ENCODE data around the gene OR4D10. TPM values are rescaled to one million over a fixed set of nuclear protein-coding genes. Genes with fewer than 3 reads are reported as not detected.

Gene OR4D10
- total and polyA plus RNA-seq, 2 donors (not counting 1 experiment from before 2014, with no cell fraction given): not detected

DNA sequence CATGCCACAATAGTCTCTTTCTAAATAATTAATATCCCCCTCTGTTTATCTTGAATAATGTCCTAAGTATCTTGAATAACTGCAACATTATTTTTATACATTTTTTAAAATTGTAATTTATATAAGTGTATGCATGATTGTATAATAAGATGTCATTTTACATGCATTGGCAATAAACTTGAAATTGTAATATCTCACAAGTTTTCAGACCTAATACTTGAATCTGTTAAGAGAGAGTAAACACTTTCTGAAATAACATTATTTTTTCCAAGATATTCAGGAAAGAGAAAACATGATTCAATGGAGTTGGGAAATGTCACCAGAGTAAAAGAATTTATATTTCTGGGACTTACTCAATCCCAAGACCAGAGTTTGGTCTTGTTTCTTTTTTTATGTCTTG lies 30.2 kb downstream of the OR4D10 start, which contains the start of gene OR4D11:
TSS of gene OR4D11 (plus strand) at position 301 of the 400 bp plus-strand sequence. CDS start at position 301, 0 bp downstream.
- DNase-seq: no peak
- ChIA-PET CTCF (no interaction called here), POLR2A (no interaction called here)
- Mint-ChIP-seq H3K4me3 (no peak within 1 kb of the TSS), H3K9me3 (ENCODE audit: insufficient read depth) (no peaks in the 10 kb centered on the region), H3K27me3 (peaks cover 10% of the 10 kb centered on the region), H3K27ac (no peak within 1 kb of the TSS), H3K4me1 (no peaks in the 10 kb centered on the region)
- H4K20me1 ChIP-seq (ENCODE audit: control insufficient read depth, insufficient read depth, low read length, poor library complexity, severe bottlenecking): no peaks in the 10 kb centered on the region
- H2AFZ ChIP-seq (ENCODE audit: insufficient read depth, low read depth, low read length, poor library complexity, severe bottlenecking): no peak within 1 kb of the TSS
- H3K9me3 ChIP-seq (ENCODE audit: control extremely low read depth in 1 of 3, control insufficient read depth in 2 of 3, insufficient read depth in 1 of 3, low read length in 2 of 3): no peaks in the 10 kb centered on the region
- H3K4me2 ChIP-seq (replicated peaks; ENCODE audit: low read depth, low read length, poor library complexity, severe bottlenecking): no peak within 1 kb of the TSS
- intact Hi-C loops (cut with micrococcal nuclease): no loop called here
- TF ChIP-seq EZH2 (IDR thresholded peaks at IDR 0.05; ENCODE audit: borderline replicate concordance, insufficient read depth, low read depth, low read length, poor library complexity, severe bottlenecking) (no peak), CTCF (IDR thresholded peaks at IDR 0.05) (no peak)
- H3K27ac ChIP-seq (ENCODE audit: low read length in 2 of 2): no peak within 1 kb of the TSS
- H3K9ac ChIP-seq (ENCODE audit: low read length): no peak within 1 kb of the TSS
- H3K36me3 ChIP-seq (replicated peaks in 1 of 2; ENCODE audit: control extremely low read depth in 1 of 2, control insufficient read depth in 1 of 2, extremely low read depth in 1 of 2, insufficient read depth in 2 of 2, low read length in 1 of 2): no peaks in the 10 kb centered on the region
- no peak for ATAC-seq (ENCODE audit: low read depth)
- H3K27me3 ChIP-seq (replicated peaks in 1 of 4; ENCODE audit: control extremely low read depth in 1 of 4, control insufficient read depth in 3 of 4, insufficient read depth in 4 of 4, low read length in 3 of 4): peaks cover 0 to 5% (median 0%) of the 10 kb centered on the region in 4 experiments
- no peaks in the 10 kb centered on the region for H3K79me2 ChIP-seq (ENCODE audit: control insufficient read depth, insufficient read depth, low read length)
- H3K4me3 ChIP-seq (ENCODE audit: control extremely low read depth in 1 of 5, extremely low read depth in 1 of 5, insufficient read depth in 1 of 5, low read depth in 2 of 5, low read length in 4 of 5): no peak within 1 kb of the TSS
- no peaks in the 10 kb centered on the region for H3K4me1 ChIP-seq (ENCODE audit: control insufficient read depth in 2 of 2, insufficient read depth in 2 of 2, low read length in 2 of 2)

DNA sequence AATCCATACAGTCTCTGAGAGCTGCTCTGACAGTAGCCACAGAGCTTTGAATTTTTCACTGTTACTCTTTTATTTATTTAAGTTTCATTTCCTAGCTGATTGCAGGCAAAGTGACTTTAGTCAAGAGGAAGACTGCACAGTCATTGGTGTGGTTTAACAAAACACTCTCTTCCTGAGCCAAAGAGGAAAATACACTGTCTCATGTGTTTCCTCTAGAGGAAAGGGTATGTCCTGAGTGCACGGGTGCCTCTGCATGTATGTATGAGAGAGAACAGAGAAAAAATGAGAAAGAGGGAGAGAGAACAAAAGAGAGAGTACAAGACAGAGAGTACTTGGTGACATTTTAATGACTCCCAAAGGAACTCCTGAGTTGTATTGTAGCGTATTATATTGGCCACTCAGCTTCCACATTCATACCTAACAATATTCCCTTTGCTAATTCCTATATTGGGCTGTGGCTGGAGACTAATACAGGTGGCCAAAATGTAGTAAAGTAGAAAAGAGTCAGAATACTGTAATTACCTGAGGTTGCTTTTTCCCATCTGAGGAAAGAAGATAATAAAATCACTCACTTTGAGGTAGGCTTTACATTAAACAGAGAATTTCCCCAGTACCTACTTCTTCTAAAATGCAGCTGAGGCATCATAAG lies 38.0 kb downstream of the OR4D10 start, which contains the start of gene OR4D9:
TSS of gene OR4D9 (plus strand) at position 599 of the 649 bp plus-strand sequence. CDS start 3,374 bp downstream, outside the sequence.
- 0% methylated on average over 1 of the region's 2 CpGs for WGBS (ENCODE audit: insufficient coverage)
- H3K4me1 Mint-ChIP-seq: peaks cover 2% of the 10 kb centered on the region
- H3K27me3 Mint-ChIP-seq: peaks cover 14% of the 10 kb centered on the region
- Histone ChIP-seq H3K27ac (ENCODE audit: low read length in 2 of 2) (no peak within 1 kb of the TSS), H3K4me1 (ENCODE audit: control insufficient read depth in 2 of 2, insufficient read depth in 2 of 2, low read length in 2 of 2) (peaks cover 3 to 5% of the 10 kb centered on the region in 2 donors), H3K4me3 (ENCODE audit: control extremely low read depth in 1 of 5, extremely low read depth in 1 of 5, insufficient read depth in 1 of 5, low read depth in 2 of 5, low read length in 4 of 5) (no peak within 1 kb of the TSS), H3K36me3 (replicated peaks in 1 of 2; ENCODE audit: control extremely low read depth in 1 of 2, control insufficient read depth in 1 of 2, extremely low read depth in 1 of 2, insufficient read depth in 2 of 2, low read length in 1 of 2) (no peaks in the 10 kb centered on the region), H3K4me2 (replicated peaks; ENCODE audit: low read depth, low read length, poor library complexity, severe bottlenecking) (peak within 1 kb of the TSS; percentile 22), H3K27me3 (replicated peaks in 1 of 4; ENCODE audit: control extremely low read depth in 1 of 4, control insufficient read depth in 3 of 4, insufficient read depth in 4 of 4, low read length in 3 of 4) (peaks cover 0 to 5% (median 0%) of the 10 kb centered on the region in 4 experiments), H2AFZ (ENCODE audit: insufficient read depth, low read depth, low read length, poor library complexity, severe bottlenecking) (no peak within 1 kb of the TSS), H3K9me3 (ENCODE audit: control extremely low read depth in 1 of 3, control insufficient read depth in 2 of 3, insufficient read depth in 1 of 3, low read length in 2 of 3) (peaks cover 0 to 3% (median 0%) of the 10 kb centered on the region in 3 donors), H3K79me2 (ENCODE audit: control insufficient read depth, insufficient read depth, low read length) (no peaks in the 10 kb centered on the region), H3K9ac (ENCODE audit: low read length) (no peak within 1 kb of the TSS), H4K20me1 (ENCODE audit: control insufficient read depth, insufficient read depth, low read length, poor library complexity, severe bottlenecking) (no peaks in the 10 kb centered on the region)
- no peak for DNase-seq
- TF ChIP-seq CTCF (IDR thresholded peaks at IDR 0.05) (no peak), EZH2 (IDR thresholded peaks at IDR 0.05; ENCODE audit: borderline replicate concordance, insufficient read depth, low read depth, low read length, poor library complexity, severe bottlenecking) (no peak)
- ATAC-seq (ENCODE audit: low read depth): no peak
- H3K9me3 Mint-ChIP-seq (ENCODE audit: insufficient read depth): no peaks in the 10 kb centered on the region
- POLR2A ChIA-PET: no interaction called here
- intact Hi-C loops (cut with micrococcal nuclease): no loop called here
- CTCF ChIA-PET: no interaction called here
- H3K4me3 Mint-ChIP-seq: no peak within 1 kb of the TSS
- H3K27ac Mint-ChIP-seq: no peak within 1 kb of the TSS
